Esophagus squamous epithelium (tissue), 5 donors: ENCODE data around the gene KANSL1. TPM values are rescaled to one million over a fixed set of nuclear protein-coding genes. Genes with fewer than 3 reads are reported as not detected.

Source experiments
- DNase-seq: peaks from one replicate; lab custom pipeline; 2025; lab: John Stamatoyannopoulos, UW
- H3K27ac ChIP-seq, 4 donors: fragments of 200-600 bp; sonication (generic); one replicate each; pipeline ENCODE4 v1.5.1; 2016 to 2019; ENCODE audit warnings: mild to moderate bottlenecking in 1 of 4
- H3K27me3 ChIP-seq, 4 donors: fragments of 200-600 bp; sonication (generic); 1 replicate in 3 of 4; 2 replicates in 1 of 4; pipeline versions ENCODE4 v1.5.1 to v1.6.0; 2017 to 2021; ENCODE audit warnings: antibody characterized with exemption in 1 of 4
- H3K36me3 ChIP-seq, 3 donors: fragments of 200-600 bp; sonication (generic); one replicate each; pipeline ENCODE4 v1.5.1; 2016 to 2019
- H3K4me1 ChIP-seq, 3 donors: fragments of 200-600 bp; sonication (generic); one replicate each; pipeline ENCODE4 v1.5.1; 2017 to 2019
- H3K4me3 ChIP-seq, 4 donors: fragments of 200-600 bp; sonication (generic); 1 replicate in 3 of 4; 2 replicates in 1 of 4; pipeline ENCODE4 v1.5.1; 2016 to 2019; ENCODE audit warnings: mild to moderate bottlenecking in 2 of 4, moderate library complexity in 1 of 4
- H3K9me3 ChIP-seq, 3 donors: fragments of 200-600 bp; sonication (generic); one replicate each; pipeline ENCODE4 v1.5.1; 2016 to 2019
- POLR2A ChIP-seq, 4 donors: fragments of 450-650 bp; IDR thresholded peaks; one replicate each; pipeline ENCODE4 v1.6.1; 2017; ENCODE audit warnings: antibody characterized with exemption in 4 of 4, mild to moderate bottlenecking in 4 of 4, moderate library complexity in 3 of 4
- WGBS, 2 donors: methylation state at CpG; one replicate each; pipeline ENCODE4 v1.1.5; 2018; 5-methylcytosine and 5-hydroxymethylcytosine counted together
- intact Hi-C: fragments of 100-400 bp; cut with DNase I; formaldehyde crosslinking; loops from one replicate; pipeline ENCODE4 v1.15.0; 2022
- total RNA-seq, 4 donors: library from RNA; depleted of rRNA; stranded (reverse); fragments of >200 nt; gene quantifications; one replicate each; pipeline ENCODE4 v1.1.0, GENCODE V29; 2016
- TF ChIP-seq, protein P1 (sequence below), 6 experiments: fragments of 450-650 bp in 4 of 6; fragments of 200-600 bp in 2 of 6; sonication (generic) in 2 of 6; IDR thresholded peaks; one replicate each; pipeline ENCODE4 v1.5.1; 2016 to 2019; ENCODE audit warnings: antibody characterized with exemption in 6 of 6, mild to moderate bottlenecking in 4 of 6, moderate library complexity in 4 of 6
- donor health status: DM: yes; HTN: yes; CAD: no.

The KANSL1 gene
- total RNA-seq, 4 donors from 2014 or later = 31.0 to 79.0 (median 51.8) TPM

DNA sequence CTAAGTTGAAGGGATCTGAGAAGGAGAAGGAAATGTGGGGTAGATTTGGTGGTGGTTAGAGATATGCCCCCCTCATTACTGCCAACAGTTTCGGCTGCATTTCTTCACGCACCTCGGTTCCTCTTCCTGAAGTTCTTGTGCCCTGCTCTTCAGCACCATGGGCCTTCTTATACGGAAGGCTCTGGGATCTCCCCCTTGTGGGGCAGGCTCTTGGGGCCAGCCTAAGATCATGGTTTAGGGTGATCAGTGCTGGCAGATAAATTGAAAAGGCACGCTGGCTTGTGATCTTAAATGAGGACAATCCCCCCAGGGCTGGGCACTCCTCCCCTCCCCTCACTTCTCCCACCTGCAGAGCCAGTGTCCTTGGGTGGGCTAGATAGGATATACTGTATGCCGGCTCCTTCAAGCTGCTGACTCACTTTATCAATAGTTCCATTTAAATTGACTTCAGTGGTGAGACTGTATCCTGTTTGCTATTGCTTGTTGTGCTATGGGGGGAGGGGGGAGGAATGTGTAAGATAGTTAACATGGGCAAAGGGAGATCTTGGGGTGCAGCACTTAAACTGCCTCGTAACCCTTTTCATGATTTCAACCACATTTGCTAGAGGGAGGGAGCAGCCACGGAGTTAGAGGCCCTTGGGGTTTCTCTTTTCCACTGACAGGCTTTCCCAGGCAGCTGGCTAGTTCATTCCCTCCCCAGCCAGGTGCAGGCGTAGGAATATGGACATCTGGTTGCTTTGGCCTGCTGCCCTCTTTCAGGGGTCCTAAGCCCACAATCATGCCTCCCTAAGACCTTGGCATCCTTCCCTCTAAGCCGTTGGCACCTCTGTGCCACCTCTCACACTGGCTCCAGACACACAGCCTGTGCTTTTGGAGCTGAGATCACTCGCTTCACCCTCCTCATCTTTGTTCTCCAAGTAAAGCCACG lies 165.9 kb downstream of the KANSL1 start:
- no peak overlapping the region for H3K4me3 ChIP-seq
- TF ChIP-seq POLR2A (IDR thresholded peaks at IDR 0.05) = no peak
- TF ChIP-seq, protein P1, sequence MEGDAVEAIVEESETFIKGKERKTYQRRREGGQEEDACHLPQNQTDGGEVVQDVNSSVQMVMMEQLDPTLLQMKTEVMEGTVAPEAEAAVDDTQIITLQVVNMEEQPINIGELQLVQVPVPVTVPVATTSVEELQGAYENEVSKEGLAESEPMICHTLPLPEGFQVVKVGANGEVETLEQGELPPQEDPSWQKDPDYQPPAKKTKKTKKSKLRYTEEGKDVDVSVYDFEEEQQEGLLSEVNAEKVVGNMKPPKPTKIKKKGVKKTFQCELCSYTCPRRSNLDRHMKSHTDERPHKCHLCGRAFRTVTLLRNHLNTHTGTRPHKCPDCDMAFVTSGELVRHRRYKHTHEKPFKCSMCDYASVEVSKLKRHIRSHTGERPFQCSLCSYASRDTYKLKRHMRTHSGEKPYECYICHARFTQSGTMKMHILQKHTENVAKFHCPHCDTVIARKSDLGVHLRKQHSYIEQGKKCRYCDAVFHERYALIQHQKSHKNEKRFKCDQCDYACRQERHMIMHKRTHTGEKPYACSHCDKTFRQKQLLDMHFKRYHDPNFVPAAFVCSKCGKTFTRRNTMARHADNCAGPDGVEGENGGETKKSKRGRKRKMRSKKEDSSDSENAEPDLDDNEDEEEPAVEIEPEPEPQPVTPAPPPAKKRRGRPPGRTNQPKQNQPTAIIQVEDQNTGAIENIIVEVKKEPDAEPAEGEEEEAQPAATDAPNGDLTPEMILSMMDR (IDR thresholded peaks at IDR 0.05) = no peak
- peaks cover 0 to 13% (median 0%) of the 10 kb centered on the region in 3 donors for H3K4me1 ChIP-seq
- no peaks in the 10 kb centered on the region for H3K9me3 ChIP-seq
- peaks cover 11 to 99% (median 35%) of the 10 kb centered on the region in 3 donors for H3K36me3 ChIP-seq
- H3K27ac ChIP-seq = peak overlapping the region in 2 of 4 donors; percentile 14 to 30
- intact Hi-C loops = no loop called here
- no peaks in the 10 kb centered on the region for H3K27me3 ChIP-seq
- no peak for DNase-seq
- WGBS, 2 donors = 72 to 78% methylated on average over 9 to 12 of the region's 12 CpGs

DNA sequence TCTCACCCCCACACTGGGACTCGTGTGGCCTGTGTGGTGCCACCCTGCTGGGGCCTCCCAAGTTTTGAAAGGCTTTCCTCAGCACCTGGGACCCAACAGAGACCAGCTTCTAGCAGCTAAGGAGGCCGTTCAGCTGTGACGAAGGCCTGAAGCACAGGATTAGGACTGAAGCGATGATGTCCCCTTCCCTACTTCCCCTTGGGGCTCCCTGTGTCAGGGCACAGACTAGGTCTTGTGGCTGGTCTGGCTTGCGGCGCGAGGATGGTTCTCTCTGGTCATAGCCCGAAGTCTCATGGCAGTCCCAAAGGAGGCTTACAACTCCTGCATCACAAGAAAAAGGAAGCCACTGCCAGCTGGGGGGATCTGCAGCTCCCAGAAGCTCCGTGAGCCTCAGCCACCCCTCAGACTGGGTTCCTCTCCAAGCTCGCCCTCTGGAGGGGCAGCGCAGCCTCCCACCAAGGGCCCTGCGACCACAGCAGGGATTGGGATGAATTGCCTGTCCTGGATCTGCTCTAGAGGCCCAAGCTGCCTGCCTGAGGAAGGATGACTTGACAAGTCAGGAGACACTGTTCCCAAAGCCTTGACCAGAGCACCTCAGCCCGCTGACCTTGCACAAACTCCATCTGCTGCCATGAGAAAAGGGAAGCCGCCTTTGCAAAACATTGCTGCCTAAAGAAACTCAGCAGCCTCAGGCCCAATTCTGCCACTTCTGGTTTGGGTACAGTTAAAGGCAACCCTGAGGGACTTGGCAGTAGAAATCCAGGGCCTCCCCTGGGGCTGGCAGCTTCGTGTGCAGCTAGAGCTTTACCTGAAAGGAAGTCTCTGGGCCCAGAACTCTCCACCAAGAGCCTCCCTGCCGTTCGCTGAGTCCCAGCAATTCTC lies 166.8 kb downstream of the KANSL1 start:
- H3K27me3 ChIP-seq = no peaks in the 10 kb centered on the region
- H3K4me3 ChIP-seq = no peak overlapping the region
- intact Hi-C loops = no loop called here
- peaks cover 0 to 13% (median 0%) of the 10 kb centered on the region in 3 donors for H3K4me1 ChIP-seq
- 40 to 73% methylated on average over 2 to 14 of the region's 17 CpGs for WGBS, 2 donors
- H3K27ac ChIP-seq = peak overlapping the region in 2 of 4 donors; percentile 14 to 30
- TF ChIP-seq POLR2A (IDR thresholded peaks at IDR 0.05) = no peak
- TF ChIP-seq, protein P1 (IDR thresholded peaks at IDR 0.05) = no peak
- no peaks in the 10 kb centered on the region for H3K9me3 ChIP-seq
- H3K36me3 ChIP-seq = peaks cover 11 to 97% (median 26%) of the 10 kb centered on the region in 3 donors
- no peak for DNase-seq

DNA sequence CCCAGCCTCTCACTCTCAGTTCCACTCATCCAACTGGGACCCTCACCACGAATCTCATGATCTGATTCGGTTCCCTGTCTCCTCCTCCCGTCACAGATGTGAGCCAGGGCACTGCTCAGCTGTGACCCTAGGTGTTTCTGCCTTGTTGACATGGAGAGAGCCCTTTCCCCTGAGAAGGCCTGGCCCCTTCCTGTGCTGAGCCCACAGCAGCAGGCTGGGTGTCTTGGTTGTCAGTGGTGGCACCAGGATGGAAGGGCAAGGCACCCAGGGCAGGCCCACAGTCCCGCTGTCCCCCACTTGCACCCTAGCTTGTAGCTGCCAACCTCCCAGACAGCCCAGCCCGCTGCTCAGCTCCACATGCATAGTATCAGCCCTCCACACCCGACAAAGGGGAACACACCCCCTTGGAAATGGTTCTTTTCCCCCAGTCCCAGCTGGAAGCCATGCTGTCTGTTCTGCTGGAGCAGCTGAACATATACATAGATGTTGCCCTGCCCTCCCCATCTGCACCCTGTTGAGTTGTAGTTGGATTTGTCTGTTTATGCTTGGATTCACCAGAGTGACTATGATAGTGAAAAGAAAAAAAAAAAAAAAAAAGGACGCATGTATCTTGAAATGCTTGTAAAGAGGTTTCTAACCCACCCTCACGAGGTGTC lies 167.6 kb downstream of the KANSL1 start:
- H3K4me3 ChIP-seq = no peak overlapping the region
- H3K36me3 ChIP-seq = peaks cover 8 to 95% (median 18%) of the 10 kb centered on the region in 3 donors
- WGBS, 2 donors = 78 to 79% methylated on average over 4 of the region's 8 CpGs
- no peak for DNase-seq
- peak overlapping the region in 2 of 4 donors; percentile 25 to 63 for H3K27ac ChIP-seq
- H3K27me3 ChIP-seq = no peaks in the 10 kb centered on the region
- intact Hi-C loops = no loop called here
- H3K9me3 ChIP-seq = no peaks in the 10 kb centered on the region
- no peak for TF ChIP-seq POLR2A (IDR thresholded peaks at IDR 0.05)
- TF ChIP-seq, protein P1 (IDR thresholded peaks at IDR 0.05) = no peak
- peaks cover 0 to 15% (median 0%) of the 10 kb centered on the region in 3 donors for H3K4me1 ChIP-seq

DNA sequence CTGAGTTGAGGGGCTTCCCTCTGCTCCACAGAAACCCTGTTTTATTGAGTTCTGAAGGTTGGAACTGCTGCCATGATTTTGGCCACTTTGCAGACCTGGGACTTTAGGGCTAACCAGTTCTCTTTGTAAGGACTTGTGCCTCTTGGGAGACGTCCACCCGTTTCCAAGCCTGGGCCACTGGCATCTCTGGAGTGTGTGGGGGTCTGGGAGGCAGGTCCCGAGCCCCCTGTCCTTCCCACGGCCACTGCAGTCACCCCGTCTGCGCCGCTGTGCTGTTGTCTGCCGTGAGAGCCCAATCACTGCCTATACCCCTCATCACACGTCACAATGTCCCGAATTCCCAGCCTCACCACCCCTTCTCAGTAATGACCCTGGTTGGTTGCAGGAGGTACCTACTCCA lies 168.2 kb downstream of the KANSL1 start:
- intact Hi-C loops = no loop called here
- 76 to 94% methylated on average over 6 to 9 of the region's 10 CpGs for WGBS, 2 donors
- H3K27ac ChIP-seq = peak overlapping the region in 1 of 4 donors; percentile 2
- H3K27me3 ChIP-seq = no peaks in the 10 kb centered on the region
- H3K36me3 ChIP-seq = peaks cover 7 to 89% (median 13%) of the 10 kb centered on the region in 3 donors
- no peak overlapping the region for H3K4me3 ChIP-seq
- H3K9me3 ChIP-seq = no peaks in the 10 kb centered on the region
- DNase-seq = no peak
- H3K4me1 ChIP-seq = peaks cover 0 to 21% (median 0%) of the 10 kb centered on the region in 3 donors
- TF ChIP-seq, protein P1 (IDR thresholded peaks at IDR 0.05) = no peak
- TF ChIP-seq POLR2A (IDR thresholded peaks at IDR 0.05) = no peak
